ENCODE data around the gene COPE. TPM values are rescaled to one million over a fixed set of nuclear protein-coding genes. Genes with fewer than 3 reads are reported as not detected.

COPE gene
- total RNA-seq, 4 donors from 2014 or later, result 121 to 195 (median 152) TPM

DNA sequence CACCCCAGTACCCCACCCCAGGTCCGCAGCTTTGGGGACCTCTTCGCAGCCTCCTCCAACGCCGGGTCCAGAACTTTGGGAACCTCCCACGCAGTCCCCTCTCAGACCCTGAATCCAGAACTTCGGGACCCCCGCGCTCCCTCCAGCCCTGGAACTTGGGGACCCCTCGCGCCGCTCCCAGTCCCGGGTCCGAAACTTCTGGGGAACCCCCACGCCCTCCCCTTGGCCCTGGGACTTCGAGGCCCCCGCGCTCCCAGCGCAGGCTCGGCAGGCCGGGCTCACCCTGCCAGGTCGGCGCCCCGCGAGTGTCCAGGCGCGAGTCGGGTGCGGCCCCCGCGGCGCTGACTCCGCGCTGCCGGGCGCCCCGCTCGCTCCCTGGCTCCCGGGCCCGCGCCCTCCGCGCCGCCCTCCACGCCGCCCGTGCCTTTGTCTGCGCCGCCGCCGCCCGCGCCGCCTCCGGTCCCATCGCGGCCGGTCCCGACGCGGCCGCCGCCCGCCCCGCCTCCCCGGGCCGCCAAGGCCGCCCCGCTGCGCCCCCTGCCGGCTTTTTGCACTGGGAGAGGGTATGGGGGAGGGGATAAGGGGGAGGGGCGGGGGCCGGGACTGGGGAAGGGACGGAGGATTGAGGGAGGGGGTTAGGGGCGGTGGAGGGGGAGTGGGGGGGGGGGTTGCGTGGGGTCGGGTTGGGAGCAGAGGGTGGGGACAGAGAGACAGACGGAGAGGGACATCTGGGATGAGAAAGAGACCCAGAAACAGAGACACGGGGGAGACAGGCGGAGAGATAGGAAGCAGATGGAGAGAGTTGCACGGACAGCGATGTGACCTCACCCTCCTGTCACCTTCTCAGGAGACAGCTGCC is 21.8 kb upstream of the COPE start, which contains the start of gene HOMER3:
TSS of gene HOMER3 (minus strand) at position 449 of the 859 bp plus-strand sequence. CDS start 2,235 bp downstream, outside the sequence.
- Histone ChIP-seq H3K36me3 (peaks cover 0 to 26% of the 10 kb centered on the region in 2 donors), H3K9me3 (no peaks in the 10 kb centered on the region), H3K4me1 (peaks cover 0 to 27% (median 2%) of the 10 kb centered on the region in 3 donors), H3K27ac (peak within 1 kb of the TSS in 3 of 4 donors; percentile 57 to 81 (median 80)), H3K4me3 (peak within 1 kb of the TSS; percentile 58 to 81), H3K27me3 (no peaks in the 10 kb centered on the region)
- TF ChIP-seq EP300 (IDR thresholded peaks at IDR 0.05) (no peak), POLR2A (IDR thresholded peaks at IDR 0.05) (no peak)
- TF ChIP-seq, protein P1, sequence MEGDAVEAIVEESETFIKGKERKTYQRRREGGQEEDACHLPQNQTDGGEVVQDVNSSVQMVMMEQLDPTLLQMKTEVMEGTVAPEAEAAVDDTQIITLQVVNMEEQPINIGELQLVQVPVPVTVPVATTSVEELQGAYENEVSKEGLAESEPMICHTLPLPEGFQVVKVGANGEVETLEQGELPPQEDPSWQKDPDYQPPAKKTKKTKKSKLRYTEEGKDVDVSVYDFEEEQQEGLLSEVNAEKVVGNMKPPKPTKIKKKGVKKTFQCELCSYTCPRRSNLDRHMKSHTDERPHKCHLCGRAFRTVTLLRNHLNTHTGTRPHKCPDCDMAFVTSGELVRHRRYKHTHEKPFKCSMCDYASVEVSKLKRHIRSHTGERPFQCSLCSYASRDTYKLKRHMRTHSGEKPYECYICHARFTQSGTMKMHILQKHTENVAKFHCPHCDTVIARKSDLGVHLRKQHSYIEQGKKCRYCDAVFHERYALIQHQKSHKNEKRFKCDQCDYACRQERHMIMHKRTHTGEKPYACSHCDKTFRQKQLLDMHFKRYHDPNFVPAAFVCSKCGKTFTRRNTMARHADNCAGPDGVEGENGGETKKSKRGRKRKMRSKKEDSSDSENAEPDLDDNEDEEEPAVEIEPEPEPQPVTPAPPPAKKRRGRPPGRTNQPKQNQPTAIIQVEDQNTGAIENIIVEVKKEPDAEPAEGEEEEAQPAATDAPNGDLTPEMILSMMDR (IDR thresholded peaks at IDR 0.05), result peak in 2 of 4 experiments; percentile 13 to 64
- peak; percentile 94 for ATAC-seq
- 0 to 16% methylated on average over 1 to 4 of the region's 81 CpGs for WGBS, 2 donors (ENCODE audit: low coverage in 1 of 2)

DNA sequence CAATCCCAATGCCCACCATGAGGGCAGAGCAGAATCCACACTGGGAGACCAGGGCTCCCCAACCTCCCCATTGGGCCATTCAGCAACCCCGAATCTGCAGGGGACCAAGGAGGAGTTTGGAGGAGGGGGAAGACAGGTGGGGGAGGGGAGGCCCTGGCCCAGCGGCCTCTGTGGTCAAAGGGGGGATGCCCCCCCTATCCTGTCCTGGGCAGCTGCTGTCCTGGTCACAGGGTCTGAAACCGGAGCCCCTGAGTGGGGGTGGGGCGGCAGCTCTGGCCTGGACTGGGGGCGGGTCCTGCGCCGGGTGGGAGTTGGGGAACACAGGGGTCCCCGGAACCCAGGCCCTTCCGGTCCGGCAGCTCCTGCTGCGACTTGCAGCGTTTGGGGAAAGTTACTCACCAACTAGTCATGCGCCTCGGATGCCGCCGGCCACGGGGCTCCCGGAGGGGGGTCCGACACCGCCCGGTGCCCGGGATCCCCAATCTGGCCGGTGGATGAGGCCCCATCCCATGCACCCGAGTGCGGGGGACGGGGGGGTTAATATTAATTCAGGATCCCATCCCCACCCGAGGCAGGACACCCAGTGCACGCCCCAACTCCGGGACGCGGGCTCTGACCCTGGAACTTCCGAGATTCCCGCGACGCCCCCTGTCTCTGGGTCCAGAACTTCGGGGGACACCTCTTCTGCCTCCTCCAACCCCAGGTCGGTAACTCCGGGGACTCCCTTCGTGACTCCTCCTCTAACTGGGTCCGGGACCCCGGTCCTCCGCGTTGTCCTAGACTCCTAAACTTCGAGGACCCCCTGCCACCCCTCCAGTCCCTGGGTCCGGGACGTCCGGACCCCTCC is 21.0 kb upstream of the COPE start:
- Histone ChIP-seq H3K27ac (peak overlapping the region in 3 of 4 donors; percentile 57 to 81 (median 80)), H3K4me3 (peak overlapping the region; percentile 58 to 81)

DNA sequence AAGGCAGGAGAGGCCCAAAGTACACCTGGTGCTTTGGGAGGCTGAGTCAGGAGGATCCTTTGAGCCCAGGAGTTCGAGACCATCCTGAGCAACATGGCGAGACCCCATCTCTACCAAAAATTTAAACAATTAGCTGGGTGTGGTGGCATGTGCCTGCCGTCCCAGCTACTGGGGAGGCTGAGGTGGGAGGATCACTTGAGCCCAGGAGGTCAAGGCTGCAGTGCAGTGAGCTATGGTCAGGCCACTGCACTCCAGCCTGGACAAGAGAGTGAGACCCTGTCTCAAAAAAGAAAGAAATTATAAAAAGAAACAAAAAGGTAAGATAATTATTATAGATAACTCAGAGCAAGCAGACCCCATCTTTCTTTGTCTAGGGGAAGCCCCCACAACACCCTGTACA is 20.0 kb upstream of the COPE start:
- Histone ChIP-seq H3K4me3 (no peak overlapping the region), H3K9me3 (no peaks in the 10 kb centered on the region), H3K27ac (peak overlapping the region in 1 of 4 donors; percentile 81), H3K27me3 (no peaks in the 10 kb centered on the region), H3K4me1 (peaks cover 0 to 27% (median 2%) of the 10 kb centered on the region in 3 donors), H3K36me3 (peaks cover 0 to 37% of the 10 kb centered on the region in 2 donors)
- ATAC-seq, result no peak
- TF ChIP-seq POLR2A (IDR thresholded peaks at IDR 0.05), result no peak
- TF ChIP-seq, protein P1 (IDR thresholded peaks at IDR 0.05), result no peak
- no peak for TF ChIP-seq EP300 (IDR thresholded peaks at IDR 0.05)
- no peak for TF ChIP-seq POLR2AphosphoS5 (IDR thresholded peaks at IDR 0.05)
- WGBS, 2 donors (ENCODE audit: low coverage in 1 of 2), result 80% methylated on average over 1 of the region's 3 CpGs; no CpG with 5 or more reads in 1 of the 2 donors

More for the DNA sequence above, 21.0 kb upstream of the COPE start:
- 0% methylated on average over 6 of the region's 47 CpGs; no CpG with 5 or more reads in 1 of the 2 donors for WGBS, 2 donors (ENCODE audit: low coverage in 1 of 2)
- no peaks in the 10 kb centered on the region for H3K27me3 ChIP-seq
- peak; percentile 32 for ATAC-seq
- peaks cover 0 to 30% of the 10 kb centered on the region in 2 donors for H3K36me3 ChIP-seq
- H3K4me1 ChIP-seq, result peaks cover 0 to 27% (median 2%) of the 10 kb centered on the region in 3 donors
- TF ChIP-seq POLR2A (IDR thresholded peaks at IDR 0.05), result no peak
- TF ChIP-seq EP300 (IDR thresholded peaks at IDR 0.05), result no peak
- TF ChIP-seq POLR2AphosphoS5 (IDR thresholded peaks at IDR 0.05), result no peak
- TF ChIP-seq, protein P1 (IDR thresholded peaks at IDR 0.05), result no peak
- no peaks in the 10 kb centered on the region for H3K9me3 ChIP-seq

DNA sequence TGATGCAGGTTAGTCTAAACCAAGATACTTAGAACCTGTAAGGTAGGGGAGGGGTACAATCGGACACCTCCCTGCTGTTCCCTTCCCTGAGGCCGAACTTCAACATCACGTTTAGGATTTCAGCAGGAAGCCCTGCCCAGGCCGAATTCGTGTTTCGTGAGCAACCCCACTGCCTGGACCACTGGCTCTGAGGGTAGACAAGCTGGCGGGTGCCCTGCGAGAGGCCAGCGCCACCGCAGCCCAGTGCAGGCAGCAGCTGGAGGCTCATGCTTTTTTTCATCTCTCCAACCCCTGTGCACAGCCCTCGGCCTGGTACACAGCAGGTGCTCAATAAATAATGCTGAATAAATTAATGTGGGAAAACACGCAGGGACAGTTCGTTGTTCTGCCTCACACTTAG is 14.1 kb upstream of the COPE start:
- no peaks in the 10 kb centered on the region for H3K27me3 ChIP-seq
- no peak overlapping the region for H3K27ac ChIP-seq
- H3K4me3 ChIP-seq, result no peak overlapping the region
- H3K4me1 ChIP-seq, result peaks cover 0 to 12% (median 0%) of the 10 kb centered on the region in 3 donors
- H3K36me3 ChIP-seq, result peaks cover 0 to 74% of the 10 kb centered on the region in 2 donors
- no peak for TF ChIP-seq EP300 (IDR thresholded peaks at IDR 0.05)
- TF ChIP-seq POLR2AphosphoS5 (IDR thresholded peaks at IDR 0.05), result no peak
- TF ChIP-seq, protein P1 (IDR thresholded peaks at IDR 0.05), result no peak
- no peak for TF ChIP-seq POLR2A (IDR thresholded peaks at IDR 0.05)
- no peak for ATAC-seq
- 81 to 84% methylated on average over 3 to 4 of the region's 13 CpGs for WGBS, 2 donors (ENCODE audit: low coverage in 1 of 2)
- H3K9me3 ChIP-seq, result no peaks in the 10 kb centered on the region

Measured in gastroesophageal sphincter (tissue), 4 donors.